CD4-positive, alpha-beta T cell treated with Interleukin-6 for 4 hours (primary cell): ENCODE results near the gene OVOL1.
"Not testable (repeated sequence)": the region's sequence is repeated elsewhere in the genome, so short reads cannot be mapped to it uniquely, and the experiment has no call there.

Source experiments
- DNase-seq: peaks from one replicate; pipeline ENCODE4 v3.0.0-alpha.2; 2020; ENCODE audit warnings: mixed read lengths

The OVOL1 gene

GRCh38 chr11:65817835-65818680 is 31.2 kb downstream of the OVOL1 start:
- peak; percentile 97 for DNase-seq

DNA sequence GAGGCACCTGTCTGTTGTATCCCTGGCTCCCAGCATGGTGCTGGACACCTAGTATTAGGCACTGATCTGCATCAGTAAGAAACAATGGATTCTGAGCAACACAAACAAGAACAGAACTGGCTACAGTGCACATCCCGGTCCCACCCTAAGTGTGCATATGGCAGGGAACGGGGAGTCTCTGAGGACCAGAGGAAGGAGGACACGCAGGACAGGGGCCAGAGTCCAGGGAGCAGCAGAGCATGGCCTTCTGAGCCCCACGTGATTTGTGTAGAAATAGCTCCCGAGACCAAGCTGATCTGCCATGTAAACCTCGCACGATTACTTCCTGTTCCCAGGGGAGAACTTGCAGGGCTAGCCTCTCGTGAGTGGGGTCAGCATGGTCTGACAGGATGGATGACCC is 34.2 kb downstream of the OVOL1 start:
- DNase-seq: no peak

DNA sequence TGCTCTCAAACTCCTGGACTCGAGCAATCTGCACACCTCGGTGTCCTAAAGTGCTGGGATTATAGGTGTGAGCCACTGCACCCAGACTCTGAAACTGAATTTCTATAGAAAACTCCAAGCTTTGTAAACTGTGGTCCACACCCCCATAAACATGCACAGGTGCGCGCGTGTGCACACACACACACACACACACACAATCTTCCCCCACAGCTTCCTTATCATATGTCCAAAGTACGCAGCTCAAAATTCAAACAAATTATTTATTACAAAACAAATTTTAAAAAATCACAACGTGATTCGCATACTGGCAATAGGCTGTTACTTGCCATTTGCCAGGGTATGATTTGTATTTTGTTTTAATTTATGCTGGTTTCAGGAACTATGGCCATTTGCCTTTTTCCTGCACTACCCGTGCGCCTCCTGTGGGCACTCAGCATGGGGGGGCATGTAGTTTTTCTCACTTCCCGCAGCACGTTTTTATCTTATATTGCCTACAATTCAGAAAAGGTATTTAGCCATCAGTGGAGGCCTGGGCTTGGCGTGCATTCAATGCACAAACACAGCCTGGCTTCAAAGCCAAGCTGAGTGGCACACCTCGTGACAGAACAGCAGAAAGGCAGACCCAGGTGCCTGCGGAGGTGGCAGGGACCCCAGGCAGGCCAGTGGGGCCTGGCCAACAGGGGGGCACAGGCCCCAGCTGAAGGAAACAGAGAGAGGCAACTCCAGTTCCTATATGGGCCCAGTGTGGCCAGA is 36.1 kb downstream of the OVOL1 start:
- DNase-seq: no peak

DNA sequence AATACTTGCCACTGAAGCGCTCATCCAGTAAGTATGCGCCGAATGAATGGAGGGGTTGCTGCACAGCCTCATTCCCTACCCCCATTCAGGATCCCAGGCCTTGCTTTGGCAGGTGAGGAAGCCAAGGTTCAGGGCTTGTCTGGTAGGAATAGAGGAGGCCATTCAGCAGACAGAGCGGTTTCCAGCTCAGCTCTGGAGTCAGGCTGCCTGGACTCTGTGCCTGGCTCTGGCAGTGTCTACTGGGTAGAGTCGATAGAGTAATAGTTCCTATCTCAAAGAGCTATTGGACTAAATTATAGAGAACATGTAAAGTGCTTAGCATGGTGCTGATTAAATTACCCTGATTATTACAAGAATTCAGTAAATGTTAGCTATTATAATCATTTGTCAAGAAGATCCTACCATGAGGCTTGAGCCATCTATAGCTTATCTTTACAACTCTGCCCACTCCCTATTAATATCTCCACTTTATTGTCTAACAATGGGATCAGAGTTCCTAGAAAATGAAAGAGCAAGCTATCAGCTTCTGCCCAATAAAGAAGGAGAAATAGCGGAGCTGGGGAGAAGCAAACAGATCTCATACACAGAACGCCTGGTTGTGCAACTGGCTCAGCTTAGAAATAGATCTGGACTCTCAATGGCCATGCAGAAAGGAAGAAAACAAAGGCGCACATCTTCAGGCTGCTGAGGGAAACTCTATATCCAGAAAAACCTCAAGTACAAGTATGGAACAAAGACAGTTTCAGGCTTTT is 40.3 kb downstream of the OVOL1 start:
- DNase-seq: no peak

DNA sequence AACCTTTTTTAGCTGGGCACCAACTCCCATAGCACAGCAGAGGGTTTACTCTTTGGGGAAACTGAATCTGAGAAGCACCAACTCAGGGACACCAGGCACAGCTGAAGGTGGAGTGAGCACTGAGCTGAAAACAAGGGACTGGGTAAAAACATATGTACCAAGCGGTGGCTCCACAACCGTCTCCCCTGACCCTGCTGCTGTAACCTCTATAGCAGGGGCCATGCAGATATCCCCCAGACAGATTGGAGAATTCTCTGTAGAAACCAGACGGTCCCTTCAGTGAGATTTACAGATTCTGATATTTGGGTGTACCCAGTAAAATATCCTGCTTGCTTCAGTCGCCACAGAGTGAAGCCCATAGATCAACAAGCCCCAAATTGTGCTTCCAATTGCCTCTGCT is 42.6 kb downstream of the OVOL1 start:
- no peak for DNase-seq

- DNase-seq: not testable (repeated sequence)
Observed at GRCh38 chr11:65832231-65832630, 45.4 kb downstream of the OVOL1 start.

GRCh38 chr11:65833297-65834030 is 46.6 kb downstream of the OVOL1 start, which contains the start of gene SNX32:
Gene SNX32 (plus strand): TSS chr11:65833963. CDS start chr11:65834066, 103 bp downstream.
- peak; percentile 97 for DNase-seq

- no peak for DNase-seq
Observed at GRCh38 chr11:65834202-65834601, 47.3 kb downstream of the OVOL1 start.

DNA sequence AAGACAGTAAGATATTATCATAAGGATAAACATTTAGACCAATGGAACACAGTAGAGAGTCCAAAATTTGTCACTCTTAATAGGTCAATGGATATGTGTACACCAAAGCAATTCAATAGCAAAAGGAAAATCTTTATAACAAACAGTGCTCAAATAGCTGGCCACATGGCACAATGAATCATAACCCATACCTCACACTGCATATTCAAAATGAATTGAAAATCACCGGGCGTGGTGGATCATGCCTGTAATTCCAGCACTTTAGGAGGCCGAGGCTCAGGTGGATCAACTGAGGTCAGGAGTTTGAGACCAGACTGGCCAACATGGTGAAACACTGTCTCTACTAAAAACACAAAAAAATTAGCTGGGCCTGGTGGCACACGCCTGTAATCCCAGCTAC is 55.3 kb downstream of the OVOL1 start:
- no peak for DNase-seq

GRCh38 chr11:65843811-65844210 is 56.9 kb downstream of the OVOL1 start:
- DNase-seq: no peak

GRCh38 chr11:65844231-65844872 is 57.5 kb downstream of the OVOL1 start:
- DNase-seq: no peak
